ENCODE data around the gene SYDE2. TPM values are rescaled to one million over a fixed set of nuclear protein-coding genes. Genes with fewer than 3 reads are reported as not detected.

The SYDE2 gene
- total and polyA plus RNA-seq, 2 donors (not counting 1 experiment from before 2014, with no cell fraction given): 3.6 to 7.4 TPM

- Histone ChIP-seq H3K27me3 (ENCODE audit: control insufficient read depth, insufficient read depth, low read length) (no peaks in the 10 kb centered on the region), H3K27ac (ENCODE audit: insufficient read depth, low read length) (no peak overlapping the region), H3K4me2 (ENCODE audit: extremely low read depth, insufficient read depth, low read length) (no peak overlapping the region), H3K79me2 (ENCODE audit: control insufficient read depth, insufficient read depth, low read length) (no peaks in the 10 kb centered on the region), H3K9ac (ENCODE audit: insufficient read depth, low read length) (no peak overlapping the region), H3K9me3 (ENCODE audit: control insufficient read depth, insufficient read depth, low read depth, low read length) (no peaks in the 10 kb centered on the region), H2AFZ (ENCODE audit: low read length) (no peak overlapping the region), H3K4me3 (replicated peaks in 1 of 4; ENCODE audit: control extremely low read depth in 1 of 4, insufficient read depth in 1 of 4, low read depth in 3 of 4, low read length in 4 of 4) (no peak overlapping the region), H4K20me1 (ENCODE audit: control insufficient read depth, extremely low read depth, insufficient read depth, low read length) (no peaks in the 10 kb centered on the region), H3K4me1 (ENCODE audit: control insufficient read depth, extremely low read depth, insufficient read depth, low read length) (no peaks in the 10 kb centered on the region), H3K36me3 (ENCODE audit: control insufficient read depth, insufficient read depth, low read length) (no peaks in the 10 kb centered on the region)
- DNase-seq (ENCODE audit: low read depth in 2 of 2): no peak
- TF ChIP-seq CTCF (conservative IDR thresholded peaks at IDR 0.05 in 1 of 2, IDR thresholded peaks at IDR 0.05 in 1 of 2; ENCODE audit: low read depth in 1 of 2, low read length in 2 of 2): no peak
- no peak for TF ChIP-seq EZH2 (IDR thresholded peaks at IDR 0.05; ENCODE audit: low read length, missing control alignments)
Measured at GRCh38 chr1:85172684-85173337, 28.0 kb downstream of the SYDE2 start.

- no peaks in the 10 kb centered on the region for H3K36me3 ChIP-seq (ENCODE audit: control insufficient read depth, insufficient read depth, low read length)
- H3K4me2 ChIP-seq (ENCODE audit: extremely low read depth, insufficient read depth, low read length): no peak overlapping the region
- H4K20me1 ChIP-seq (ENCODE audit: control insufficient read depth, extremely low read depth, insufficient read depth, low read length): no peaks in the 10 kb centered on the region
- no peak overlapping the region for H3K4me3 ChIP-seq (replicated peaks in 1 of 4; ENCODE audit: control extremely low read depth in 1 of 4, insufficient read depth in 1 of 4, low read depth in 3 of 4, low read length in 4 of 4)
- no peak overlapping the region for H3K27ac ChIP-seq (ENCODE audit: insufficient read depth, low read length)
- no peaks in the 10 kb centered on the region for H3K79me2 ChIP-seq (ENCODE audit: control insufficient read depth, insufficient read depth, low read length)
- H3K4me1 ChIP-seq (ENCODE audit: control insufficient read depth, extremely low read depth, insufficient read depth, low read length): no peaks in the 10 kb centered on the region
- H3K9ac ChIP-seq (ENCODE audit: insufficient read depth, low read length): no peak overlapping the region
- H3K27me3 ChIP-seq (ENCODE audit: control insufficient read depth, insufficient read depth, low read length): no peaks in the 10 kb centered on the region
- no peak for TF ChIP-seq EZH2 (IDR thresholded peaks at IDR 0.05; ENCODE audit: low read length, missing control alignments)
- TF ChIP-seq CTCF (conservative IDR thresholded peaks at IDR 0.05 in 1 of 2, IDR thresholded peaks at IDR 0.05 in 1 of 2; ENCODE audit: low read depth in 1 of 2, low read length in 2 of 2): no peak
- DNase-seq (ENCODE audit: low read depth in 2 of 2): no peak
- no peak overlapping the region for H2AFZ ChIP-seq (ENCODE audit: low read length)
- no peaks in the 10 kb centered on the region for H3K9me3 ChIP-seq (ENCODE audit: control insufficient read depth, insufficient read depth, low read depth, low read length)
Measured at GRCh38 chr1:85171721-85172120, 29.1 kb downstream of the SYDE2 start.

GRCh38 chr1:85168884-85169283 is 31.9 kb downstream of the SYDE2 start:
- no peaks in the 10 kb centered on the region for H3K36me3 ChIP-seq (ENCODE audit: control insufficient read depth, insufficient read depth, low read length)
- no peak overlapping the region for H3K9ac ChIP-seq (ENCODE audit: insufficient read depth, low read length)
- no peaks in the 10 kb centered on the region for H4K20me1 ChIP-seq (ENCODE audit: control insufficient read depth, extremely low read depth, insufficient read depth, low read length)
- no peak for TF ChIP-seq EZH2 (IDR thresholded peaks at IDR 0.05; ENCODE audit: low read length, missing control alignments)
- TF ChIP-seq CTCF (conservative IDR thresholded peaks at IDR 0.05 in 1 of 2, IDR thresholded peaks at IDR 0.05 in 1 of 2; ENCODE audit: low read depth in 1 of 2, low read length in 2 of 2): no peak
- no peak for DNase-seq (ENCODE audit: low read depth in 2 of 2)
- no peak overlapping the region for H3K4me2 ChIP-seq (ENCODE audit: extremely low read depth, insufficient read depth, low read length)
- H3K4me1 ChIP-seq (ENCODE audit: control insufficient read depth, extremely low read depth, insufficient read depth, low read length): no peaks in the 10 kb centered on the region
- no peak overlapping the region for H3K4me3 ChIP-seq (replicated peaks in 1 of 4; ENCODE audit: control extremely low read depth in 1 of 4, insufficient read depth in 1 of 4, low read depth in 3 of 4, low read length in 4 of 4)
- H3K27ac ChIP-seq (ENCODE audit: insufficient read depth, low read length): no peak overlapping the region
- no peaks in the 10 kb centered on the region for H3K79me2 ChIP-seq (ENCODE audit: control insufficient read depth, insufficient read depth, low read length)
- no peaks in the 10 kb centered on the region for H3K27me3 ChIP-seq (ENCODE audit: control insufficient read depth, insufficient read depth, low read length)
- no peak overlapping the region for H2AFZ ChIP-seq (ENCODE audit: low read length)
- H3K9me3 ChIP-seq (ENCODE audit: control insufficient read depth, insufficient read depth, low read depth, low read length): no peaks in the 10 kb centered on the region

Measured in fibroblast of lung (primary cell).